ENCODE results near the gene STING1. TPM values are rescaled to one million over a fixed set of nuclear protein-coding genes. Genes with fewer than 3 reads are reported as not detected.

STING1 gene
- total RNA-seq, 1 experiment from 2014 or later, result 22.8 TPM

- in situ Hi-C loops (cut with HindIII; ENCODE audit: low pct_unique_long_range_greater_than_20kb, low sequenced_read_pairs), result no loop called here
- ChIA-PET CTCF (no interaction called here), POLR2A (no interaction called here)
- H3K9me3 ChIP-seq (ENCODE audit: control insufficient read depth, insufficient read depth, low read depth, low read length), result no peaks in the 10 kb centered on the region
- no peaks in the 10 kb centered on the region for H3K4me1 ChIP-seq (ENCODE audit: control insufficient read depth, insufficient read depth, low read length)
- H3K4me3 ChIP-seq (ENCODE audit: low read depth in 2 of 2, low read length in 2 of 2), result no peak overlapping the region
- H3K27me3 ChIP-seq (ENCODE audit: control insufficient read depth, insufficient read depth, low read length), result no peaks in the 10 kb centered on the region
- DNase-seq (ENCODE audit: low read depth, low spot score), result no peak
- no peaks in the 10 kb centered on the region for H3K36me3 ChIP-seq (ENCODE audit: control insufficient read depth, insufficient read depth, low read length)
- TF ChIP-seq SIN3A (IDR thresholded peaks at IDR 0.05; ENCODE audit: borderline replicate concordance, insufficient read depth, low read depth, low read length), result no peak
- no peak overlapping the region for H3K27ac ChIP-seq (ENCODE audit: low read length)
- ATAC-seq, result no peak
- intact Hi-C loops (cut with micrococcal nuclease; ENCODE audit: unreplicated experiment), result no loop called here
- BruUV-seq (replicated peaks), result no TSS peak
Measured at GRCh38 chr5:139451878-139452660, 30.5 kb downstream of the STING1 start.

- POLR2A ChIA-PET, result no interaction called here
- CTCF ChIA-PET, result no interaction called here
- no peaks in the 10 kb centered on the region for H3K36me3 ChIP-seq (ENCODE audit: control insufficient read depth, insufficient read depth, low read length)
- intact Hi-C loops (cut with micrococcal nuclease; ENCODE audit: unreplicated experiment), result no loop called here
- no peak for ATAC-seq
- no peaks in the 10 kb centered on the region for H3K9me3 ChIP-seq (ENCODE audit: control insufficient read depth, insufficient read depth, low read depth, low read length)
- no TSS peak for BruUV-seq (replicated peaks)
- no peaks in the 10 kb centered on the region for H3K27me3 ChIP-seq (ENCODE audit: control insufficient read depth, insufficient read depth, low read length)
- H3K4me1 ChIP-seq (ENCODE audit: control insufficient read depth, insufficient read depth, low read length), result no peaks in the 10 kb centered on the region
- H3K27ac ChIP-seq (ENCODE audit: low read length), result no peak overlapping the region
- in situ Hi-C loops (cut with HindIII; ENCODE audit: low pct_unique_long_range_greater_than_20kb, low sequenced_read_pairs), result no loop called here
- no peak overlapping the region for H3K4me3 ChIP-seq (ENCODE audit: low read depth in 2 of 2, low read length in 2 of 2)
- no peak for TF ChIP-seq SIN3A (IDR thresholded peaks at IDR 0.05; ENCODE audit: borderline replicate concordance, insufficient read depth, low read depth, low read length)
- TF ChIP-seq REST (IDR thresholded peaks at IDR 0.05; ENCODE audit: insufficient read depth in 1 of 2, low read depth in 2 of 2, low read length in 1 of 2), result no peak
- TF ChIP-seq POLR2AphosphoS5 (IDR thresholded peaks at IDR 0.05; ENCODE audit: low read depth, low read length), result no peak
- no peak for TF ChIP-seq CTCF (IDR thresholded peaks at IDR 0.05)
- TF ChIP-seq TCF7L2 (IDR thresholded peaks at IDR 0.05; ENCODE audit: low read depth, low read length), result no peak
- no peak for DNase-seq (ENCODE audit: low read depth, low spot score)
Measured at GRCh38 chr5:139451176-139451575, 31.4 kb downstream of the STING1 start.
